ENCODE data around the gene SNRPE.
"Not testable (repeated sequence)": the region's sequence is repeated elsewhere in the genome, so short reads cannot be mapped to it uniquely, and the experiment has no call there.

Gene SNRPE

DNA sequence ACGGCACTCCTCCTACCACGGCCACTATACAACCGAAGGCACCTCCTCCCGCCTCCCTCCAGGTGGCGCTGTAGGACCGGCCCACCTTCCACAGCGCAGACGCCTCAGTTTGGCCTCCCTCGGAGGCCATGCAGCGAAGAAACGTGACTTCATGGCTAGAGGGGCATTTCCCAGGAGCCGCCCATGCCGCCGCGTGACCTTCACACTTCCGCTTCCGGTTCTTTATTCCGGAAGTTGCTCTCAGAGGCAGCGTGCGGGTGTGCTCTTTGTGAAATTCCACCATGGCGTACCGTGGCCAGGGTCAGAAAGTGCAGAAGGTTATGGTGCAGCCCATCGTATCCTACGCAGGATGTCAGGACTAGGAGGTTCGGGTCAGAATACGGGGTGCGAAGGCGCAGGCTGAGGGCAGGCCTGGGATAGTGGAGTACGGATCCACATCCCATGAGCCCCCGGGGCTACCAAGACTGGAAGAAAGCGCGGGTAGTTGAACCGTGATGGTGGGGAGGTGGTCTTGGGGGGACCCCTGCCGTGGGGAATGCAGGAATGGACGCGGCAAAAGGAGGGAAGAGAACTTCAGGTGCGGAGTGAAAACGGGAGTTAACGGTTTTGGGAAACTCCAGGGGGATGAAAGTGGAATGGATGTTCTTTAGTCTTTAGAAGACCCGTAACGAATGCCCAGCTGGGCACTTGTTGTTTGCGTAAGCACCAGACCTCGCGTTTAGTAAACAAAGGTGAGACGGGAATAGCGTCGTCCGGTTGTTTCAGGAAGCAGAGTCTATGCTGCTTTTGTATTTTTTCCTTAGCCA, at the start of gene SNRPE:
Gene SNRPE, plus strand, starts transcription at position 221 of the 806 bp plus-strand sequence. Its CDS starts 61 bp downstream, at position 282.
- H3K36me3 Mint-ChIP-seq = peaks cover 69% of the 10 kb centered on the region
- ATAC-seq (peak; percentile 98), DNase-seq (ENCODE audit: low spot score in 2 of 2) (peak; percentile 94 to 96)
- peak within 1 kb of the TSS; percentile 97 for H3K27ac Mint-ChIP-seq
- H3K4me3 Mint-ChIP-seq = peak within 1 kb of the TSS; percentile 98
- H3K9me3 Mint-ChIP-seq = no peaks in the 10 kb centered on the region
- peaks cover 20% of the 10 kb centered on the region for H3K4me1 Mint-ChIP-seq

DNA sequence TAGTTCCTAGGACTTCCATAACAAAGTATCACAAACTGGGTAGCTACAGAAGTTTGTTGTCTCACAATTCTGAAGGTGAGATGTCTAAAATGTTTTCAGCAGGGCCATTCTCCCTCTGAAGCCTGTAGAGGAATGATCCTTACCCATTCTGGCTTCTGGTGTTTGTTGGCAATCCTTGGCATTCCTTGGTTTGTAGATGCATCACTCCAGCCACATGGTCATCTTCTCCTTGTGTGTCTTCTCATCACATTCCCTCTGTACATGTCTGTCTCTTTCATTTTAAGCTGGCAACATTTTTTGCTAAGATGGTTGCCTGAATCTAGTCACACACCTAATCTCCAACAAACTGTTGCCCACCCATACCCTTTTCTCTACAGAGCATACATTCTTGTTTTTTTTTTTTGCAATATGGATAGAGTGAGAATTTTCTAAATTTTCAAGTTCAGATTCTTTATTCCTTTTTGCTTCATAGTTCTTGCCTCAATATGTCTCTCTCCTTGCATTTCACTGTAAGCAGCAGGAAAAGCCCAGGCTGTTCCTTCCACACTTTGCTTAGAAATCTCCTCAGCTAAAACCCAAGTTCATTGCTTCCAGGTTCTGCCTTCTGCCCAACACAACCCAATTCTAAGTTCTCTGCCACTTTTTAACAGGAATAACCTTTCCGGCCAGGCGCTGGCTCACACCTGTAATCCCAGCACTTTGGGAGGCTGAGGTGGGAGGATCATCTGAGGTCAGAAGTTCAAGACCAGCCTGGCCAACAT, 47.6 kb upstream of the SNRPE start:
- peaks cover 100% of the 10 kb centered on the region for H3K36me3 Mint-ChIP-seq
- ATAC-seq (no peak), DNase-seq (ENCODE audit: low spot score in 2 of 2) (no peak)
- no peak overlapping the region for H3K4me3 Mint-ChIP-seq
- H3K9me3 Mint-ChIP-seq = no peaks in the 10 kb centered on the region
- peaks cover 10% of the 10 kb centered on the region for H3K4me1 Mint-ChIP-seq
- no peak overlapping the region for H3K27ac Mint-ChIP-seq

DNA sequence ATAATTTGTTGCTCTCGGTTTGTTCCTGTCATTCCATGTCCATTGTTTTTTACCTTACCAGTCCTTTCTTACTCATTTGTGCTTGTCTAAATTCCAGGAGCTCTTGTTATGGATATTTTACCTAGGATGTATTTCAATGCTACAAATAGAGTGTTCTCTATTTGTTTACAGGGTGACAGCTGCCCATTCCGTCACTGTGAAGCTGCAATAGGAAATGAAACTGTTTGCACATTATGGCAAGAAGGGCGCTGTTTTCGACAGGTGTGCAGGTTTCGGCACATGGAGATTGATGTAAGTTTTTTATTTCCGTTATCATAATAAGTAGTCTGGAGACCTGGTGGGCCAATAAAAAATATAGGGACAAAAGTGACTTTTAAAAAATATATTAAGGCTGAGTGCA, 43.0 kb upstream of the SNRPE start:
- no peak for ATAC-seq
- Mint-ChIP-seq H3K36me3 (peaks cover 100% of the 10 kb centered on the region), H3K4me1 (peaks cover 17% of the 10 kb centered on the region), H3K4me3 (no peak overlapping the region), H3K9me3 (no peaks in the 10 kb centered on the region), H3K27ac (no peak overlapping the region)
- no peak for DNase-seq (ENCODE audit: low spot score in 2 of 2)

DNA sequence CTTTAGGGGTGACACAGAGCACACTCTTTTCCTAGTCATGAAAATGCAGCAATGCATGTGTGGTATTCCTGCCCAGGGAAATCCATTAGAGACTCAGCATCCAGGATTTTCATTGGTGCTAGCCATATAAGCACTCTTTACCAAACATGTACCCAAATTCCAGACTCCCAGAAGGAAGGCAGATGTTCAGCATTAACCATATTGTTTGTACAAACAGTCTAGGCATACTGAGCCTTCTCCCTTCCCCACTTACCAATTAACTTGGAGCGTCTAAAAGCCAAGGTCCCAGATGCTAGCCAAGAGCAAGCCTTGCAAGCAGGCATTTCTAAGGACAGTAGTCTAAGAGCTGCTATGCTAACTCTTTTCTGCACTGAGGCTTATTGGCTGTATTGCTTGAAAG, 38.1 kb upstream of the SNRPE start:
- ATAC-seq = no peak
- no peak for DNase-seq (ENCODE audit: low spot score in 2 of 2)
- H3K27ac Mint-ChIP-seq = peak overlapping the region; percentile 70

DNA sequence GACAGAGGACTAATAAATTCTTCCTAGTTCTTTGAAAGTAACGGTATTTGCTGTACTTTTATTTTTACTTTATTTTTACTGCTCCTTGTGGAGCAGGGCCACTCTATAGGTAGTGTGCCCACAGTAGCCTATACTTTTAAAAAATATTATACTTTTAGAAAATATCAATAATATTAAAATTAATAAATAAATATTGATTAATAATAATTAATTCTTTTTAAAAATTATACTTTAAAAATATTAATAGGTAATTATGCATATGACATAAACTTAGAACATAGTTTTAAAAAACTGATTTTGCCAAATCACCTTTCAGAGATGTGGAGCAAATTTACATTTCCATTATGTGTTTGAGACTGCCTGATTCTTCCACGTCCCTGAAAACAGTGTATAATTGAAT, 35.2 kb upstream of the SNRPE start:
- ATAC-seq (no peak), DNase-seq (ENCODE audit: low spot score in 2 of 2) (no peak)
- H3K4me1 Mint-ChIP-seq = peaks cover 31% of the 10 kb centered on the region
- no peak overlapping the region for H3K27ac Mint-ChIP-seq
- no peak overlapping the region for H3K4me3 Mint-ChIP-seq
- H3K36me3 Mint-ChIP-seq = peaks cover 100% of the 10 kb centered on the region
- H3K9me3 Mint-ChIP-seq = no peaks in the 10 kb centered on the region

More for the DNA sequence above, 38.1 kb upstream of the SNRPE start:
- Mint-ChIP-seq H3K4me1 (peaks cover 37% of the 10 kb centered on the region), H3K4me3 (no peak overlapping the region), H3K9me3 (no peaks in the 10 kb centered on the region), H3K36me3 (peaks cover 100% of the 10 kb centered on the region)

GRCh38 chr1:203828002-203828401, 33.4 kb upstream of the SNRPE start:
- H3K4me3 Mint-ChIP-seq = no peak overlapping the region
- DNase-seq (ENCODE audit: low spot score in 2 of 2) = no peak
- ATAC-seq = no peak
- H3K4me1 Mint-ChIP-seq = peaks cover 19% of the 10 kb centered on the region
- H3K36me3 Mint-ChIP-seq = peaks cover 100% of the 10 kb centered on the region
- H3K27ac Mint-ChIP-seq = no peak overlapping the region
- no peaks in the 10 kb centered on the region for H3K9me3 Mint-ChIP-seq

GRCh38 chr1:203828503-203828902, 32.9 kb upstream of the SNRPE start:
- ATAC-seq (no peak), DNase-seq (ENCODE audit: low spot score in 2 of 2) (no peak)
- Mint-ChIP-seq H3K4me3 (no peak overlapping the region), H3K4me1 (peaks cover 18% of the 10 kb centered on the region), H3K9me3 (no peaks in the 10 kb centered on the region), H3K36me3 (peaks cover 100% of the 10 kb centered on the region), H3K27ac (no peak overlapping the region)

- not testable (repeated sequence) for H3K27ac Mint-ChIP-seq; H3K9me3 Mint-ChIP-seq; DNase-seq (ENCODE audit: low spot score in 2 of 2); ATAC-seq; H3K4me3 Mint-ChIP-seq
- H3K36me3 Mint-ChIP-seq = peaks cover 100% of the 10 kb centered on the region
- H3K4me1 Mint-ChIP-seq = peaks cover 12% of the 10 kb centered on the region
Observed at GRCh38 chr1:203829247-203829646, 32.2 kb upstream of the SNRPE start.

DNA sequence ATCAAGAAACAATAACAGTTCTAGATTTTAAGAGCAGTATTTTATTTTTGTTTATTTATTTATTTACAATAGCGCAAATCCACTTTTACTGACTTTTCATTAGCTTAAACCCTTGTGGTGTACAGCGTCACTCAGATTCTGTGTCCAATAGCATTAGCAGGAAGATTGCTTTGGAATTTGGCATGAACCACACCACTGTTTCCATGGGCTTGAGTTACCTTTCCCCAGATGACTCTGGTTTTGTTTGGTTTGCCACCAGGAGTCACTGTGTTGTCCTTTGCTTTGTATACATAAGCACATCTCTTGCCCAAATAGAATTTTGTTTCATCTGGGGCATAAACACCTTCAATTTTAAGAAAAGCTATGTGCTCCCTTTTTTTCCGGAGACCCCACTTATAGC, 25.9 kb upstream of the SNRPE start:
- Mint-ChIP-seq H3K27ac (no peak overlapping the region), H3K4me1 (no peaks in the 10 kb centered on the region), H3K4me3 (no peak overlapping the region), H3K9me3 (no peaks in the 10 kb centered on the region), H3K36me3 (peaks cover 100% of the 10 kb centered on the region)
- no peak for ATAC-seq
- no peak for DNase-seq (ENCODE audit: low spot score in 2 of 2)

GRCh38 chr1:203839081-203839480, 22.3 kb upstream of the SNRPE start:
- Mint-ChIP-seq H3K4me3 (no peak overlapping the region), H3K36me3 (peaks cover 100% of the 10 kb centered on the region), H3K4me1 (no peaks in the 10 kb centered on the region), H3K9me3 (no peaks in the 10 kb centered on the region), H3K27ac (no peak overlapping the region)
- no peak for ATAC-seq
- DNase-seq (ENCODE audit: low spot score in 2 of 2) = no peak

DNA sequence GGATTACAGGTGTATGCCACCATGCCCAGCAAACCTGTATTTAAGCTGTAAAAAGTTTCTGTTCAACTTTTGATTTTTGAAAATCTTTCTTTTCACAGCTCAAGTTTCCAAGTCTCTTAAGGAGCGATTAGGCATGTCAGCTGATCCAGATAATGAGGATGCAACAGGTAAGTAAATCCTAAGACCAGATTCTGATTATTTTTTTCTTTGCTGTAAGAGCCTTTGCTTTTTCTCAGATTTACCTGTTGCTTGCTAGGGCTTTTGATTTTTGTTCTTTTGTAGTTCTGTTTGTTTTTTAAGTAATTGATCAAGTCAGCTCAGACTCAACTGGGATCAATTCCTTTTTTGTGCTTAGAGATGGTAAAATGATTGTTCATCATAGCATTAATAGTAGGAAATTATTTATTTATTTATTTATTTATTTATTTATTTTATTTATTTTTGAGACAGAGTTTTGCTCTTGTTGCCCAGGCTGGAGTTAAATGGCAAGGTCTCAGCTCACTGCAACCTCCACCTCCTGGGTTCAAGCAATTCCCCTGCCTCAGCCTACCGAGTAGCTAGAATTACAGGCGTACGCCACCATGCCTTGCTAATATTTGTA, 21.1 kb upstream of the SNRPE start:
- Mint-ChIP-seq H3K27ac (no peak overlapping the region), H3K4me3 (no peak overlapping the region), H3K36me3 (peaks cover 100% of the 10 kb centered on the region), H3K4me1 (no peaks in the 10 kb centered on the region), H3K9me3 (no peaks in the 10 kb centered on the region)
- DNase-seq (ENCODE audit: low spot score in 2 of 2) = no peak
- no peak for ATAC-seq

DNA sequence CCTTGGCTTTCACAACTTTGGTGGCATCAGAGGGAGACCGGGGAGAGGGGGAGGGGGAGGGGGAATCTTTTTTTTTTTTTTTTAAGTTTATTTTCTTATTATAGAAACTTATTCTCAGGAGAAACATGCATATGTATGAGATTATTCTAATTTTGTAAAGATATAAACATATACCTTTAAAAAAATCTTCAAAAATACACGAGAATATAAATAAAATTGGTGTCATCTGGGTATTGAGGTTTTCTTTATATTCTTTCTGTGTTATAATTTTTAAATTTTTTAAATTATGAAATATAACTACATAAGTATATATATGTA, 18.9 kb upstream of the SNRPE start:
- Mint-ChIP-seq H3K27ac (no peak overlapping the region), H3K4me3 (no peak overlapping the region), H3K36me3 (peaks cover 100% of the 10 kb centered on the region), H3K4me1 (no peaks in the 10 kb centered on the region), H3K9me3 (no peaks in the 10 kb centered on the region)
- no peak for ATAC-seq
- DNase-seq (ENCODE audit: low spot score in 2 of 2) = no peak

- DNase-seq (ENCODE audit: low spot score in 2 of 2) (no peak), ATAC-seq (no peak)
- Mint-ChIP-seq H3K4me1 (no peaks in the 10 kb centered on the region), H3K4me3 (no peak overlapping the region), H3K27ac (no peak overlapping the region), H3K9me3 (no peaks in the 10 kb centered on the region), H3K36me3 (peaks cover 100% of the 10 kb centered on the region)
Observed at GRCh38 chr1:203843435-203843834, 18.0 kb upstream of the SNRPE start.

DNA sequence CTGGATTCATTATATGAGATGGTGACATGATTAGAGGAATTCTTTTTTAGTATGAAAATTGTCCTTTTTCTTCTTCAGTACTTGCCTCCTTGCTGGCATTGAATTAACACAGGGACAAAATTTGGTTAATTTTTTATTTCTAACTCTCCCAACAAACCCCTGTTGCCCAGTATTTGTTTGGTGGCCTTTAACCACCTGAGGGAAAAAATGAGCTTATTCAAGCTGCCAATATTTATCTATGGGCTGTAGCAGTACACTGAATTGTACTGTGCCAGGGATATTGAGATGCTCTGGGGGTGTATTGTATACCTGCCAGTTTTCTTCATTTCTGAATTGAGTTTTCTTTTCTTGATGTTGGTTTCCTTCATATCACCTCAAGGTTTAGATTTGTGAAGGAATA, 8.3 kb upstream of the SNRPE start:
- not testable (repeated sequence) for H3K4me1 Mint-ChIP-seq; H3K4me3 Mint-ChIP-seq; H3K27ac Mint-ChIP-seq; H3K9me3 Mint-ChIP-seq; DNase-seq (ENCODE audit: low spot score in 2 of 2); ATAC-seq
- H3K36me3 Mint-ChIP-seq = peaks cover 88% of the 10 kb centered on the region

DNA sequence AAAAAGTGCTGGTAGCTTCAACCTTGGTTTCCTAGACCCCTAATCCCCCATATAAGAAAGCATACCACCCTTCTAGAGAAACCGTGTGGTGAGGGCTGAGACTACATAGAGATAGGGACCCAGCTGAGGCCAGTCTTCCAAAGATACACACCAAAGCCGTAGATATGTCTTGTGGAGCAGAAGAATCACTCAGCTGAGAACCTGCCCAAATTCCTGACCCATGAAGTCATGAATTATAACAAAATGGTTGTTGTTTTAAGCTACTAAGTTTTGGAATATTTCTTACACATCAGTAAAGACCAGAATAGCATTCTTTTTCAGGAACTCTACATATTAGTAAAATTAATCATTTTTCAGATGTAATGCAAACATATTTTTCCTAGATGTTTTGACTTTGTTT, 3.3 kb upstream of the SNRPE start:
- H3K4me1 Mint-ChIP-seq = peaks cover 13% of the 10 kb centered on the region
- DNase-seq (ENCODE audit: low spot score in 2 of 2) = no peak
- no peaks in the 10 kb centered on the region for H3K9me3 Mint-ChIP-seq
- no peak overlapping the region for H3K4me3 Mint-ChIP-seq
- no peak for ATAC-seq
- H3K36me3 Mint-ChIP-seq = peaks cover 69% of the 10 kb centered on the region
- H3K27ac Mint-ChIP-seq = no peak overlapping the region

GRCh38 chr1:203858975-203859374, 2.4 kb upstream of the SNRPE start:
- Mint-ChIP-seq H3K36me3 (peaks cover 69% of the 10 kb centered on the region), H3K9me3 (no peaks in the 10 kb centered on the region), H3K4me3 (no peak overlapping the region), H3K4me1 (peaks cover 20% of the 10 kb centered on the region), H3K27ac (no peak overlapping the region)
- ATAC-seq = no peak
- no peak for DNase-seq (ENCODE audit: low spot score in 2 of 2)

All from stimulated activated effector memory CD8-positive, alpha-beta T cell treated with anti-CD3 and anti-CD28 coated beads, Interleukin-12 subunit alpha, Interleukin-12 subunit beta, amount 100 ng/mL, for 72 hours (primary cell).